Measurements from ENCODE around the gene SLC24A3.

DNA sequence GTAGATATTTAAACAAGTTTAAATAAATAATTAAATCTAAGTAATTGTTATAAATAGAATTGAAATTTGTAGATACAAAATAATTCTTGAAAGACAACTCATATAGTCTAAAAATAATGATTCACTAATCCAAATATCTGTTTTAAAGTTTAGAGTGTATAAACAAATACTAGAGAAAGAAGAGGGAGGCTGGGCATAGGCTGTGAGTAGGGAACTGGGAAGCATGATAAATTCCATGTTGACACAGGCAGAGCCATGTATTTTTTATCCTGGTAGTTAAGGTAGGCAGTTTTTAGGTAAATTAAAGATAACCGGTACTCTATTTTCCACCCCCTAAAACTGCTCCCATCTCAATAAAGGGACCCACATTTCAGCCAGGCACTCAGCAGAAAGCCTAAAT is 534.0 kb downstream of the SLC24A3 start:
- TF ChIP-seq EZH2 (IDR thresholded peaks at IDR 0.05; ENCODE audit: insufficient read depth, poor library complexity, severe bottlenecking) (no peak), EZH2phosphoT487 (IDR thresholded peaks at IDR 0.05; ENCODE audit: insufficient read depth, low read depth) (no peak)
